ENCODE measurements around the gene NCDN. TPM values are rescaled to one million over a fixed set of nuclear protein-coding genes. Genes with fewer than 3 reads are reported as not detected.

NCDN gene
- total and polyA plus RNA-seq, 2 donors (not counting 3 experiments of a cell fraction or from before 2014, with no cell fraction given) = 17.3 to 22.0 TPM

- Histone ChIP-seq H3K4me2 (ENCODE audit: insufficient read depth, low read length) (no peak overlapping the region), H3K4me3 (replicated peaks in 1 of 3; ENCODE audit: insufficient read depth in 1 of 3, low read depth in 1 of 3, low read length in 3 of 3) (no peak overlapping the region)
These were observed 18.4 kb upstream of the NCDN start for GRCh38 chr1:35539073-35539823.

More at GRCh38 chr1:35539073-35539823, 18.4 kb upstream of the NCDN start:
- Histone ChIP-seq H3K9me3 (replicated peaks; ENCODE audit: control insufficient read depth, insufficient read depth, low read length) (no peaks in the 10 kb centered on the region), H3K4me1 (ENCODE audit: control insufficient read depth, extremely low read depth, insufficient read depth, low read length) (no peaks in the 10 kb centered on the region), H3K27ac (ENCODE audit: insufficient read depth, low read depth, low read length) (no peak overlapping the region), H3K36me3 (ENCODE audit: control insufficient read depth in 2 of 2, extremely low read depth in 1 of 2, insufficient read depth in 2 of 2, low read length in 2 of 2) (no peaks in the 10 kb centered on the region), H2AFZ (ENCODE audit: low read depth, low read length) (no peak overlapping the region), H4K20me1 (replicated peaks; ENCODE audit: control insufficient read depth, extremely low read depth, insufficient read depth, low read length) (no peaks in the 10 kb centered on the region), H3K9ac (replicated peaks; ENCODE audit: extremely low read depth, insufficient read depth, low read length) (no peak overlapping the region), H3K27me3 (ENCODE audit: control insufficient read depth in 2 of 2, insufficient read depth in 2 of 2, low read length in 2 of 2) (no peaks in the 10 kb centered on the region), H3K79me2 (ENCODE audit: control insufficient read depth, insufficient read depth, low read length) (no peaks in the 10 kb centered on the region), H3K9me1 (replicated peaks; ENCODE audit: control insufficient read depth, extremely low read depth, insufficient read depth, low read length) (no peaks in the 10 kb centered on the region)
- TF ChIP-seq FOS (IDR thresholded peaks at IDR 0.05; ENCODE audit: borderline replicate concordance, insufficient read depth, low read length) = no peak
- TF ChIP-seq CTCF (IDR thresholded peaks at IDR 0.05; ENCODE audit: extremely low read depth in 1 of 2, insufficient read depth in 1 of 2, low read depth in 1 of 2, low read length in 2 of 2) = no peak
- no peak for TF ChIP-seq POLR2AphosphoS5 (IDR thresholded peaks at IDR 0.05; ENCODE audit: insufficient read depth, low read depth, low read length)
- TF ChIP-seq POLR2A (IDR thresholded peaks at IDR 0.05; ENCODE audit: low read depth, low read length) = no peak
- TF ChIP-seq GATA2 (IDR thresholded peaks at IDR 0.05; ENCODE audit: insufficient read depth, insufficient read length, low read depth, low read length) = no peak
- TF ChIP-seq JUN (IDR thresholded peaks at IDR 0.05; ENCODE audit: borderline replicate concordance, insufficient read depth, insufficient read length, low read depth) = no peak
- no peak for TF ChIP-seq EZH2 (IDR thresholded peaks at IDR 0.05; ENCODE audit: borderline replicate concordance, low read depth, low read length, severe bottlenecking)
- TF ChIP-seq MYC (IDR thresholded peaks at IDR 0.05; ENCODE audit: low read depth, low read length) = no peak
- TF ChIP-seq MAX (IDR thresholded peaks at IDR 0.05; ENCODE audit: insufficient read depth, insufficient read length) = no peak
- POLR2A ChIA-PET = no interaction called here
- CTCF ChIA-PET = interaction anchor here (1.0 to 1.2 kb wide), 2 partner anchors 26 to 88 kb away, joined by 3 to 6 read pairs; no protein-coding TSS in a partner anchor
- DNase-seq (ENCODE audit: low read depth, low spot score) (no peak), FAIRE-seq (no peak)
- intact Hi-C loops (cut with micrococcal nuclease) = no loop called here
- dilution Hi-C loops (cut with MboI; ENCODE audit: extremely low pct_ligation_motif_present, low sequenced_read_pairs) = no loop called here
- no TSS peak for BruUV-seq (replicated peaks)
